ENCODE results near the gene DHRS7. TPM values are rescaled to one million over a fixed set of nuclear protein-coding genes. Genes with fewer than 3 reads are reported as not detected.
A peak's percentile ranks its signal among the peaks of the same experiment; 100 is the strongest.

DHRS7 gene
- total RNA-seq (ENCODE audit: insufficient read depth, low replicate concordance) = 75.8 TPM

- peak; percentile 82 for DNase-seq (ENCODE audit: low spot score)
Measured at GRCh38 chr14:60164712-60165546, at the start of gene DHRS7. Gene DHRS7 (minus strand): TSS chr14:60165398. CDS start chr14:60165309, 89 bp downstream.

GRCh38 chr14:60214415-60215126 is 49.4 kb upstream of the DHRS7 start:
- DNase-seq (ENCODE audit: low spot score) = no peak

- no peak for DNase-seq (ENCODE audit: low spot score)
Measured at GRCh38 chr14:60214003-60214402, 48.8 kb upstream of the DHRS7 start.

- DNase-seq (ENCODE audit: low spot score) = no peak
Measured at GRCh38 chr14:60212503-60213371, 47.5 kb upstream of the DHRS7 start.

GRCh38 chr14:60211153-60211552 is 46.0 kb upstream of the DHRS7 start:
- DNase-seq (ENCODE audit: low spot score) = no peak

DNA sequence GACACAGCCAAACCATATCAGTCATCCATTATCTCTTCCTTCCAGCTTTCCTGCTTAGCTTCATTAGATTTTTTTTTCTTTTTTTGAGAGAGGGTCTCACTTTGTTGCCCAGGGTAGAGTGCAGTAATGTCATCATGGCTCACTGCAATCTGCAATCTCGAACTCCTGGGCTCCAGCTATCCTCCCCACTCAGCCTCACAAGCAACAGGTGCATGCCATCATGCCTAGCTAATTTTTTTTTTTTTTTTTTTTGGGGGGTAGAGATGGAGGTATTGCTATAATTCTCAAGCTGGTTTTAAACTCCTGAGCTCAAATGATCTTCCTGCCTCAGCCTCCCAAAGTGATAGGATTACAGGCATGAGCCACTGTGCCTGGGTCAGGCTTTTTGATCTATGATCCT is 45.5 kb upstream of the DHRS7 start:
- no peak for DNase-seq (ENCODE audit: low spot score)

GRCh38 chr14:60206837-60207533 is 41.8 kb upstream of the DHRS7 start:
- DNase-seq (ENCODE audit: low spot score) = no peak

DNA sequence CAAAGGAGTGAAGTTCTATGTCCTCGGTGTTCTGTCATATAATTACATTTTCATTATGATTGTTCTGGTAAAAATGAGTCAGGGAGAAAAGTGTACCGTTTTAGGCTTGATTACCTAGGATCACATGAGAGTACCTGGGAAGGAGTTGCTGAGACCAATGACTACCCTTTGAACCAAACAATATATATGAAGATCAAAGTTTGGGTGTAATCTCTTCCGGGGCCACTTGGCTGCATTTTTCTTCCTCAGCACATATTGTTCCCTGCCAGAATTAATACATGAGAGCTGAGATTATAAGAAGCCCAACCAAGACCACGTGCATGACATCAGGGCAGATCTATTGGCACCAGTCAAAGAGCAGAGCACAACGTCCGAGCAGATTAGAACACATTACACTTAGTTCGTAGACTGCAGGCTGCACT is 41.1 kb upstream of the DHRS7 start:
- no peak for DNase-seq (ENCODE audit: low spot score)

- no peak for DNase-seq (ENCODE audit: low spot score)
Measured at GRCh38 chr14:60204843-60205774, 39.9 kb upstream of the DHRS7 start.

GRCh38 chr14:60204104-60204842 is 39.1 kb upstream of the DHRS7 start:
- DNase-seq (ENCODE audit: low spot score) = no peak

- no peak for DNase-seq (ENCODE audit: low spot score)
Measured at GRCh38 chr14:60199321-60199720, 34.1 kb upstream of the DHRS7 start.

GRCh38 chr14:60197629-60198303 is 32.6 kb upstream of the DHRS7 start:
- no peak for DNase-seq (ENCODE audit: low spot score)

DNA sequence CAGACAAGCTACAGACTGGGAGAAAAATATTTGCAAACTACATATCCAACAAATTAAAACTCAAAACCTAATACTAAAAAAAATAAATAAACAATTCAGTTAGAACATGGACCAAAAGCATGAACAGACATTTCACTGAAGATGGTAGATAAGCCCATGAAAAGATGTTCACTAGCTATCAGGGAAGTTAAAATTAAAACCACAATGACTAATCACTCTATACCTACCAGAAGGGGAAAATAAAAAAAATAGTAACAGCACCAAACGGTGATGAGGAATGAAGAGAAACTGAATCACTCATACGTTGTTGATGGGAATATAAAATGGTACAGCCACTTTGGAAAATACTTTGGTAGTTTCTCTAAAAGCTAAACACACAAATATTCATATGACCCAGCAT is 31.1 kb upstream of the DHRS7 start:
- no peak for DNase-seq (ENCODE audit: low spot score)

DNA sequence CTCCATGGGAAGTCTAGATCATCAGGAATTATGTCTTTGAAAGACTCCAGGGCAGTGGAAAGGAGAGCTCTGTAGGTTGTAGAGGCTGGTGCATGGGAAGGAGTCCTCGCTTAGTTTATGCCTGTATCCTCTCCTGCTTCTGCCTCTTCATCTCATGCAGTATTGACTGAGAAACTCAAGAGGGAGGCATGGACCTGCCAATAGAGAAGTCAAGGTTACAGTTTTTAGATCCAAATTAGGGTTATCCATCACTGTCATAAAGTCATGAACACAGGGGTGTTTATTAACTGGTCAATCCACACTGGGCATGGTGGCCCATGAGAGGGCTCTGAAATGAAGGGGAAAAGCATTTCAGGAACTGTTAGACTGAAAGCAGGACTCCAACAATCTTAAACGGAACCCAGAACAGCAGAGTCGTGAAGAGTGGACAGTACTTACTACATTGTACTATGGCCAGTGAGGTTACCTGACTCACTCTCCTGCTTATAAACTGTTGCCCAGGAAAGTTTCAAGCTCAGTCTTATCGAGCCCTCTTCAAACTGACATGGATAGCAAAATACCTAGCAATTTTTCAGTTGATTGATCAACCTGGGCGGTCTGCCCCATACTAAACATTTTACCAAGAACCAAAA is 30.1 kb upstream of the DHRS7 start:
- no peak for DNase-seq (ENCODE audit: low spot score)

- no peak for DNase-seq (ENCODE audit: low spot score)
Measured at GRCh38 chr14:60189923-60190840, 25.0 kb upstream of the DHRS7 start.

DNA sequence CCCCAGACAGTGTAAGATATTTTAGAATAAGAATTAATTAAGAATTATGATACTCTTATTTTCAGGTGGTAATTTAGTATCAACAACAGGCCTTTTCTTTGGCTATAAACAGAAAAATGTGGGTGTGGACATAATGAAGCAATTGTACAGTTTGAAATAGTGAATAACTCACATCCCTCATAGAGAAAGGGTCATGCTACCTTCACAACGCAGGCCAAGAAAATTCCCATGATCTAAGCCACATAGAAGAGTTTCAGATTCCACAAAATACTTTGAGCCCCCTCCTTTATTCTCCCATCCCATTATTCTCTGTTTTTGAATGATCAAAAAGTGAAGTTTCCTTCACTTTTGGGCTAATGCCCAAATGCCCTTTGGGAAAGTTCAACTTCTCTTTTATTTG is 23.5 kb upstream of the DHRS7 start:
- DNase-seq (ENCODE audit: low spot score) = no peak

GRCh38 chr14:60188115-60188514 is 22.9 kb upstream of the DHRS7 start:
- no peak for DNase-seq (ENCODE audit: low spot score)

Data from umbilical cord (tissue), 2 donors.